ENCODE measurements around the gene PSMA4. TPM values are rescaled to one million over a fixed set of nuclear protein-coding genes. Genes with fewer than 3 reads are reported as not detected.

PSMA4 gene
- total and polyA plus RNA-seq, 10 of the 15 experiments (the other 5 are each of a cell fraction or from before 2014, with no cell fraction given), result 210 to 1,221 (median 546) TPM

- TF ChIP-seq CREM (IDR thresholded peaks at IDR 0.05; ENCODE audit: low read depth) (no peak), NKRF (conservative IDR thresholded peaks at IDR 0.05) (no peak), SREBF2 (IDR thresholded peaks at IDR 0.05; ENCODE audit: low read length) (no peak), POLR2A (IDR thresholded peaks at IDR 0.05; ENCODE audit: low read depth, low read length) (no peak), RELA (IDR thresholded peaks at IDR 0.05; ENCODE audit: borderline replicate concordance, partially characterized antibody) (no peak), KLF5 (IDR thresholded peaks at IDR 0.05; ENCODE audit: partially characterized antibody) (no peak), MTA3 (IDR thresholded peaks at IDR 0.05; ENCODE audit: borderline replicate concordance, low read length) (no peak), CREB1 (IDR thresholded peaks at IDR 0.05; ENCODE audit: low read depth) (no peak)
Measured at GRCh38 chr15:78573416-78573815, 33.2 kb downstream of the PSMA4 start (continued).

- in situ Hi-C loops (cut with MboI), result no loop called here
- TF ChIP-seq EP300 (IDR thresholded peaks at IDR 0.05; ENCODE audit: borderline replicate concordance in 1 of 2, control insufficient read depth in 1 of 2, low read depth in 2 of 2, low read length in 2 of 2) (no peak), JUNB (IDR thresholded peaks at IDR 0.05) (peak; percentile 54), NFIC (IDR thresholded peaks at IDR 0.05; ENCODE audit: low read depth, low read length) (peak; percentile 63; the same call in 1 of the 2 replicates), SIN3A (IDR thresholded peaks at IDR 0.05; ENCODE audit: low read depth, low read length) (no peak), REST (IDR thresholded peaks at IDR 0.05; ENCODE audit: low read depth, low read length) (no peak), RUNX3 (IDR thresholded peaks at IDR 0.05; ENCODE audit: low read length) (peak; percentile 74), SPI1 (IDR thresholded peaks at IDR 0.05; ENCODE audit: borderline replicate concordance, insufficient read depth, low read depth, low read length) (peak; percentile 67), IKZF2 (IDR thresholded peaks at IDR 0.05) (peak in 1 of 2 experiments; percentile 20; a peak in 1 of 4 replicates)
- no peaks in the 10 kb centered on the region for H3K9me3 ChIP-seq (replicated peaks; ENCODE audit: control insufficient read depth, insufficient read depth, low read length)
- no peak for FAIRE-seq
- no peak overlapping the region for H3K4me3 ChIP-seq
- H3K4me2 ChIP-seq (ENCODE audit: control insufficient read depth, insufficient read depth), result peak overlapping the region; percentile 38; the same call in 1 of the 2 replicates
- ChIA-PET POLR2A (interaction anchor here (0.6 to 1.1 kb wide), 3 partner anchors 9 to 360 kb away, joined by 3 read pairs; partner anchors contain the start of gene CHRNA5), SMC1A (ENCODE audit: uncharacterized antibody, unreplicated experiment) (interaction anchor here (1.8 kb wide), 1 partner anchor 9 kb away, joined by 10 read pairs; the partner anchor contains the start of gene CHRNA5), CTCF (no interaction called here), RAD21 (ENCODE audit: unreplicated experiment) (interaction anchor here (1.3 kb wide), 1 partner anchor 10 kb away, joined by 3 read pairs; the partner anchor contains the start of gene CHRNA5)
- H4K20me1 ChIP-seq (ENCODE audit: control insufficient read depth, insufficient read depth), result no peaks in the 10 kb centered on the region
- no CpG with 5 or more reads among the region's 1 CpG for WGBS (ENCODE audit: insufficient coverage, insufficient replicate concordance, low lambda C conversion rate, missing lambda C conversion rate)
- ATAC-seq, result peak; percentile 52
- H3K27ac ChIP-seq (ENCODE audit: control insufficient read depth, insufficient read depth), result no peak overlapping the region
- intact Hi-C loops (cut with micrococcal nuclease; ENCODE audit: unreplicated experiment), result no loop called here
- no peaks in the 10 kb centered on the region for H3K27me3 ChIP-seq (replicated peaks in 1 of 2; ENCODE audit: control insufficient read depth in 2 of 2, insufficient read depth in 2 of 2, low read length in 1 of 2)
- no peak for DNase-seq (ENCODE audit: low read depth, low spot score)
- H3K79me2 ChIP-seq (ENCODE audit: control insufficient read depth, insufficient read depth, low read length), result peaks cover 2% of the 10 kb centered on the region; the same call in 1 of the 2 replicates
- BruUV-seq (replicated peaks), result no TSS peak
- H3K9ac ChIP-seq (ENCODE audit: control insufficient read depth, insufficient read depth, low read length), result no peak overlapping the region
- no peak overlapping the region for H2AFZ ChIP-seq (ENCODE audit: control insufficient read depth, low read depth, low read length)
- H3K4me1 ChIP-seq (ENCODE audit: control insufficient read depth, insufficient read depth, low read length), result no peaks in the 10 kb centered on the region
- H3K36me3 ChIP-seq (ENCODE audit: control insufficient read depth in 2 of 2, insufficient read depth in 2 of 2, low read length in 1 of 2), result no peaks in the 10 kb centered on the region
Measured at GRCh38 chr15:78574944-78575343, 34.7 kb downstream of the PSMA4 start.
